D721Med (cell line): ENCODE measurements around the gene TAGLN2.

Experiments used
- DNase-seq: peaks from one replicate; pipeline ENCODE4 v3.0.0; 2011; ENCODE audit warnings: low spot score; ENCODE audit not compliant: insufficient read length
- FAIRE-seq: peaks from 2 replicates; lab custom pipeline; 2011; peaks lifted over from hg19 to GRCh38; lab: Jason Lieb, UNC
- CTCF ChIP-seq: IDR thresholded peaks from 2 replicates; pipeline ENCODE4 v1.5.1; 2012; ENCODE audit warnings: mild to moderate bottlenecking, control low read depth; ENCODE audit not compliant: insufficient read depth; ENCODE audit errors: missing control alignments

Gene TAGLN2

GRCh38 chr1:159924791-159925718 is at the start of gene TAGLN2:
TAGLN2 (minus strand) TSS chr1:159925507; CDS start chr1:159920509, 4,998 bp downstream.
- no peak for FAIRE-seq
- DNase-seq, result peak; percentile 99
- no peak for TF ChIP-seq CTCF

- TF ChIP-seq CTCF, result no peak
- FAIRE-seq (no peak), DNase-seq (no peak)
These were observed 49.2 kb upstream of the TAGLN2 start for GRCh38 chr1:159974350-159974965.

- no peak for TF ChIP-seq CTCF
- no peak for DNase-seq
- FAIRE-seq, result no peak
These were observed 48.1 kb upstream of the TAGLN2 start for GRCh38 chr1:159973350-159973940.

DNA sequence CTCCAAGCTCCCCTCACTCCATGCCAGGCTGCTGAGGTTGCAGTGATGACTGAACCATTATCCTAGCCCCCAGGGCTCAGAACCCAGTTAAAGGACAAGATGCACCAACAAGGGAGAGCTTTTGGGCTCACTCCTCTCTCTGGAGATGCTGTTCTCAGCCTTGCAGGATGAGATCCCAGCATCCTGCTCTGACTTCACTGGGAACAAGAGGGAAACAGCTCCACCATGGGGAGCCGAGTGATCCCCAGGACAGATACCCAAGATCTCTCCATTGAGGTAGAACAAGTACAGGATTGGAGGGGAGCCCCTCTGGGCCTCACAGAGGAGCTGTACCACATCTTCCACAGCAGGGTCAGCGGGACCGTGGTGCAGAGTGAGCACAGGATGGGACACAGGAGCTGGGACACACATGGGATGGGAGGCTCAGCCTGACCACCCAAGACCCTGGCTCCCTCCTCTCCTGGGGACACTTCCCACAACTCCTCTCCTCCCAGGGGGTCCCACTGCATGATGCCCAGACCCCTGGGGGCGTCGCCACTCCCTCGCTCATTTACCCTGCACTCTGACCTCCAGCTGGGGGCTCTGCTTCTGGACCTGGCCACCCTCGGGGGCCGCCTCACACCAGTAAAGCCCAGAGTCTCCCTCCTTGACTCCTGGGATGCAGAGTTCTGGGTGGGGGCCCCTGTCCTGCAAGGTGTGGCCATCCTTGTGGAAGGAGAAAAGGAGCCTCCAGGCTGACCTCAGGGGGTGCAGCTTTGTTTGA is 47.3 kb upstream of the TAGLN2 start:
- FAIRE-seq, result no peak
- no peak for TF ChIP-seq CTCF
- no peak for DNase-seq

- TF ChIP-seq CTCF, result no peak
- DNase-seq, result no peak
- no peak for FAIRE-seq
These were observed 45.6 kb upstream of the TAGLN2 start for GRCh38 chr1:159970932-159971342.

DNA sequence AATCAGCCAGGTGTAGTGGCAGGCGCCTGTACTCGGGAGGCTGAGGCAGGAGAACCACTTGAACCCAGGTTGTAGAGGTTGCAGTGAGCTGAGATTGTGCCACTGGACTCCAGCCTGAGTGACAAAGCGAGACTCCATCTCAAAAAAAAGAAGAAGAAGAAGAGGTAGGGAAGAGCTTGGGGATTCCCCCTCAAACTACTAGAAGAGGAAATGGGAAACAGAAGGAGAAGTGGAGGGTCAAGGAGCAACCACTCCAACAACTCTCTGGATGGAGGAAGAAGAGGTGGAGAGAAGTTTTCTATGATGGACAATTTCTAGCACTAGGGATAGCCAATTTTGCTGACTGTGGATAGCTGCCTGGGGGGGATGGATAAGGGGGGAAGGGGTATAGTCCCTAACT is 43.6 kb upstream of the TAGLN2 start:
- FAIRE-seq (no peak), DNase-seq (no peak)
- TF ChIP-seq CTCF, result no peak
